ENCODE measurements around the gene MSL3B.
A peak's percentile ranks its signal among the peaks of the same experiment; 100 is the strongest.

Gene MSL3B

DNA sequence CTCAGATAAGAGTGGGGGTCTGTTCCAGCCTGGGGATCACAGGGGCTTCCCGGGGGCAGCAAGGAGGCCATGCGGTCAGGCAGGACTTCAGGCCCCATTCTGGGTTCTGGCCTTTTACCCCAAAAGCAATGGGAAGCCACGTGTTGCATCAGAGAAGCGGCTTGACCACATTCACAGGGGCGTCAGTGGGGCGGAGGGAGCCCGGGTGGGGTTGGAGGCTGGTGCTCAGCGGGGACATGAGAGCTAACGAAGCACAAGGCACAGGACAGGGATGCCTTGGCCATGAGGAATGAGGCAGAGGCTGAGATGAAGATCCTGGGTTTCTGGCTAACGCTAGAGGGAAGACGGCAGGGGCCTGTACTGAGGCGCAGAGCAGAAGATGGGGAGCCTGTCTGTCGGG is 19.9 kb downstream of the MSL3B start:
- no peak for ATAC-seq
- H3K27me3 Mint-ChIP-seq, result peaks cover 14% of the 10 kb centered on the region
- H3K9me3 ChIP-seq (ENCODE audit: control insufficient read depth, low read length, poor library complexity, severe bottlenecking), result no peaks in the 10 kb centered on the region
- no peak for DNase-seq
- no peak overlapping the region for H3K4me3 Mint-ChIP-seq
- H3K36me3 Mint-ChIP-seq (ENCODE audit: low read depth), result peaks cover 7% of the 10 kb centered on the region
- H3K4me1 Mint-ChIP-seq, result peaks cover 5% of the 10 kb centered on the region
- peak overlapping the region; percentile 14 for H3K27ac Mint-ChIP-seq

DNA sequence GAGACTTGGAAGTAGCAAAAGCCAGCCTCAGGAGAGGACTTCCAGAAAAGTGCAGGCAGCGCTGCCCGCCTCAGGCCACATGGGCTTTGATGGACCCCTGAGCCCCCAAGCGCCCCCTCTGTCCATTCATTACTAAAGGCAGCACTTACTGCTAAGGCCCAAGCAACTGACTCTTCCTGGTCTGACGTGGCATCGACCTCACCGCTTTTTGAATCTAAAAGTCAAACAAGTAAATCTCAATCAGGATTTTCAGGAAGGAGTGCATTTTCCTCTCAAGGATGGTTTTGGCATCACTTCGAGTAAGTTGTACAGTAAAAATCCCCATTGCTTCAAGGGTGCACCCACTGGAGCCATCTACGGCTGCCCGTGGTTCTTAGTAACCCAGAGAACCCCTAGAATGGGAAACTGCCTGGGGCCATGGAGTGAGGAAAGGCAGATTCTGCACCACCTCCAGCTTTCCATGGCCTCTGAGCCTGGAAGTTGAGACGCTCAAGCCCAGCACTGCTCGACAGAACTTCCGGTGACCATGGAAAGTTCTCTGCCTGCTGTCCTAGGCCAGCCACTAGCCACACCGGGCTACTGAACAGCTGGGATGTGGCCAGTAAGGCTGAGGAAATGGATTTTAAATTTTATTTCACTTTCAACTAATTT is 20.8 kb downstream of the MSL3B start:
- peaks cover 5% of the 10 kb centered on the region for H3K36me3 Mint-ChIP-seq (ENCODE audit: low read depth)
- DNase-seq (no peak), ATAC-seq (no peak)
- peaks cover 5% of the 10 kb centered on the region for H3K27me3 Mint-ChIP-seq
- peaks cover 5% of the 10 kb centered on the region for H3K4me1 Mint-ChIP-seq
- no peak overlapping the region for H3K4me3 Mint-ChIP-seq
- no peak overlapping the region for H3K27ac Mint-ChIP-seq
- no peaks in the 10 kb centered on the region for H3K9me3 ChIP-seq (ENCODE audit: control insufficient read depth, low read length, poor library complexity, severe bottlenecking)

- no peaks in the 10 kb centered on the region for H3K27me3 Mint-ChIP-seq
- peaks cover 5% of the 10 kb centered on the region for H3K36me3 Mint-ChIP-seq (ENCODE audit: low read depth)
- DNase-seq (no peak), ATAC-seq (no peak)
- H3K27ac Mint-ChIP-seq, result no peak overlapping the region
- H3K4me1 Mint-ChIP-seq, result peaks cover 4% of the 10 kb centered on the region
- H3K4me3 Mint-ChIP-seq, result no peak overlapping the region
- H3K9me3 ChIP-seq (ENCODE audit: control insufficient read depth, low read length, poor library complexity, severe bottlenecking), result no peaks in the 10 kb centered on the region
Measured at GRCh38 chr2:233846387-233847247, 21.6 kb downstream of the MSL3B start.

GRCh38 chr2:233845301-233846060 is 22.7 kb downstream of the MSL3B start:
- Mint-ChIP-seq H3K4me1 (peaks cover 4% of the 10 kb centered on the region), H3K27me3 (no peaks in the 10 kb centered on the region), H3K27ac (no peak overlapping the region), H3K4me3 (no peak overlapping the region), H3K36me3 (ENCODE audit: low read depth) (peaks cover 5% of the 10 kb centered on the region)
- ATAC-seq, result no peak
- no peak for DNase-seq
- H3K9me3 ChIP-seq (ENCODE audit: control insufficient read depth, low read length, poor library complexity, severe bottlenecking), result no peaks in the 10 kb centered on the region

- Mint-ChIP-seq H3K27ac (no peak overlapping the region), H3K27me3 (no peaks in the 10 kb centered on the region), H3K4me1 (peaks cover 4% of the 10 kb centered on the region), H3K4me3 (no peak overlapping the region), H3K36me3 (ENCODE audit: low read depth) (peaks cover 5% of the 10 kb centered on the region)
- ATAC-seq (no peak), DNase-seq (no peak)
- no peaks in the 10 kb centered on the region for H3K9me3 ChIP-seq (ENCODE audit: control insufficient read depth, low read length, poor library complexity, severe bottlenecking)
Measured at GRCh38 chr2:233844836-233845235, 23.4 kb downstream of the MSL3B start.

DNA sequence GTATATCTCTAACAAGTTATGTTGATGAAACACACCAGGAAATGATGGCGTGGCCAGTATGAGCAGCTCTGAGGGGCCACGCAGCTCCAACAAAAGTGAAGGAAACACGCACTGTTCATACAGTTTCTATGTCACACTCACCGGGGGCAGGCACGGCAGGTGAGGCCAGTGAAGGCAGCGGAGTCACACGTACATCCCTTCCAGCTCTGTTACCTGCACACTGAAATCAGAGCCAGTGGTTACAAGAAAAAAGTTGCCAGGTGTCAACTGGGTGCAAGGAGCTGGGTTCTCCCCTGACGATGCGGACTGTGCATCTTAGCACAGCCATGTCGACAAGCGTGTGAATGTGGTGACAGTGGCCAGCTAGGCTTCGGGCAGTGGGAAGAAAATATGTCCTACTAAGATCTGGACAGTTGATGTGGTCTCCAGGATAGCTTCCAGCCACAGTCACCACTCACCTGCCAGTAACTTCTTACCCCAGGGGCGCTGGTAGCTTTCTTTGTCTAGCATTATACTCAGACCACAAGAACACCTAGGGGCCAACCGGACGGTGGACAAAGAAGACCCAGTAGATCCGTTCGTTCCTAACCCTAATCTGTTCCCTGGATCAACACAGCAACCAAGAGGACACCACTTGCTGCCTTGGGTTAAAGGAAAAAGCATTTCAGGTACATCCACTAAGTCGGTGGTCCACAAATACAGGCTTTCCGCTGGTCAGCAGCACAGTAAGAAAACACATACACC is 23.9 kb downstream of the MSL3B start:
- no peak for DNase-seq
- Mint-ChIP-seq H3K27me3 (no peaks in the 10 kb centered on the region), H3K36me3 (ENCODE audit: low read depth) (peaks cover 5% of the 10 kb centered on the region), H3K27ac (no peak overlapping the region), H3K4me3 (no peak overlapping the region), H3K4me1 (peaks cover 4% of the 10 kb centered on the region)
- no peak for ATAC-seq
- no peaks in the 10 kb centered on the region for H3K9me3 ChIP-seq (ENCODE audit: control insufficient read depth, low read length, poor library complexity, severe bottlenecking)

DNA sequence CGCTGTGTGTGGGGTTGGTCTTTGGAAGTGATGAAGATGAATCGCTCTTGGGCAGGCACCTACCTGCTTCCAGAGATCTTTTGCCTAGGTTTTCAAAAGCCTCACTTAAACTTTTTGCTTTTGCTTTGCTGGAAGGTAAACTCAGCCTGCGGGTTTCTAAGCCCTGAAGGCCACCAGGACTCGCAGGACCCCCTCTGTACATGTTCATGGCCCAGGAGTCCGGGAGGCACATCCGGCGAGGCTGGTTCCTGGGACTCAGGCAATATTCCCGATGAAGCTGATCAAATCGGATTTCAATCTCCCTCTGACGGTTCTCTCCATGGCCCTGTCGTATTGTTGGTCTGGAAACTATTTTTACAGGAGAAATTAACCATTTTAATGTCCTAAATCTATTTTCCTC is 27.0 kb downstream of the MSL3B start:
- DNase-seq (no peak), ATAC-seq (no peak)
- no peak overlapping the region for H3K4me3 Mint-ChIP-seq
- peaks cover 7% of the 10 kb centered on the region for H3K4me1 Mint-ChIP-seq
- no peak overlapping the region for H3K27ac Mint-ChIP-seq
- H3K9me3 ChIP-seq (ENCODE audit: control insufficient read depth, low read length, poor library complexity, severe bottlenecking), result no peaks in the 10 kb centered on the region
- H3K36me3 Mint-ChIP-seq (ENCODE audit: low read depth), result no peaks in the 10 kb centered on the region
- no peaks in the 10 kb centered on the region for H3K27me3 Mint-ChIP-seq

DNA sequence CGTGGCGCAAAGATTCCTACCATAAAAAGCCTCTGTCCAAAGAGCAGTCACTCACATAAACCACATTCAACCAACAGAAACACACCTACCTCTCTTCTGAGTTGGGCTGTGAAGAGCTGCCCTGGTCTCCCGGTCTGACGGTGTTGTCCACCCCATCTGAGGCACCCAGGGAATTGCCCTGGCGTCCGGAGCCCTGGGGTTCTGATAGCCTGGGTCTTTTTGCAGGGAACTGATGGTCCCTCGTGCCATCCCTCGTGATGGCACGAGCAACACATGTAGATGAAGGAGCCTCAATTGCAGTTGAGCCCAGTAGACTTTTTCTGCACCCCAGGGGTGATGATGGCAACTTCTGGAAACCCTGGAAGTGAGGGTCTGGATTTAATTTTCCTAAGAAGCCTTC is 27.7 kb downstream of the MSL3B start:
- Mint-ChIP-seq H3K4me1 (peaks cover 7% of the 10 kb centered on the region), H3K27me3 (no peaks in the 10 kb centered on the region), H3K4me3 (no peak overlapping the region), H3K36me3 (ENCODE audit: low read depth) (no peaks in the 10 kb centered on the region), H3K27ac (no peak overlapping the region)
- DNase-seq (no peak), ATAC-seq (no peak)
- H3K9me3 ChIP-seq (ENCODE audit: control insufficient read depth, low read length, poor library complexity, severe bottlenecking), result no peaks in the 10 kb centered on the region

GRCh38 chr2:233839447-233839820 is 28.8 kb downstream of the MSL3B start:
- Mint-ChIP-seq H3K36me3 (ENCODE audit: low read depth) (no peaks in the 10 kb centered on the region), H3K4me1 (peaks cover 7% of the 10 kb centered on the region), H3K4me3 (no peak overlapping the region), H3K27ac (no peak overlapping the region), H3K27me3 (no peaks in the 10 kb centered on the region)
- ATAC-seq, result no peak
- no peak for DNase-seq
- H3K9me3 ChIP-seq (ENCODE audit: control insufficient read depth, low read length, poor library complexity, severe bottlenecking), result no peaks in the 10 kb centered on the region

DNA sequence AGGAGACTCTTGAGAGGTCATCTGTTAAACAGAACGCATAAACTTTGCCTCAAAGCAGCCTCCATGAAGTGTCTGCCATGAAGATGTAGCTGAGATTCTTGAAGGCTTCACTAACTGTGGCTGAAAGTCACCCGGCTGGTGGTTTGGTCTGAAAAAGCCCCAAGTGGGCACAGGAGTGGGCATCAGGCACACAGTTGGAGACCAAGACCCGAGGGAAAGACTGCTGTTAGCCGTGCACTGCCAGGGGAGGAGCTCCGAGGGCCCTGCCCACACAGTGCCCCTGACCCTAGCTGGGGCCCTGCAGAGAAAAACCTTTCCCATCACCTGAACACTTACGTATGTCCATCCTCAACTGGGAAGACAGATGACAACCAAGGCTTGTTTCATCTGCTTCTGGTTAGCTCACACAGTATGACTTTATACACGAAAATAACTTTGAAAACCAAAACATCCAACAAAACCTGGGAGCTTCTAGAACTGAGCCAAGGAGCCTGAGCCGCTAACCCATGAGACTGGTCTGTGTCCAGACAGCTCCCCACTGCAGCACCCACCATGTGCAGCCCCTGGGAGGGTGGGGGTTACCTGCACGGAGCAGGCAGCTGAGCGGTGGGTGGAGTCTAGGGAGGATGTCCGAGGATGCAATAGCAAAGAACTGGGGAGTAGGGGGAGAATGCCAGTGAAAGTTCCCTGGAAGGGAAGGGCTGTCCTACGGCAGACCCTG is 29.3 kb downstream of the MSL3B start:
- no peak overlapping the region for H3K4me3 Mint-ChIP-seq
- no peaks in the 10 kb centered on the region for H3K9me3 ChIP-seq (ENCODE audit: control insufficient read depth, low read length, poor library complexity, severe bottlenecking)
- ATAC-seq, result no peak
- H3K27me3 Mint-ChIP-seq, result no peaks in the 10 kb centered on the region
- DNase-seq, result no peak
- H3K4me1 Mint-ChIP-seq, result peaks cover 7% of the 10 kb centered on the region
- peak overlapping the region; percentile 69 for H3K27ac Mint-ChIP-seq
- H3K36me3 Mint-ChIP-seq (ENCODE audit: low read depth), result no peaks in the 10 kb centered on the region

DNA sequence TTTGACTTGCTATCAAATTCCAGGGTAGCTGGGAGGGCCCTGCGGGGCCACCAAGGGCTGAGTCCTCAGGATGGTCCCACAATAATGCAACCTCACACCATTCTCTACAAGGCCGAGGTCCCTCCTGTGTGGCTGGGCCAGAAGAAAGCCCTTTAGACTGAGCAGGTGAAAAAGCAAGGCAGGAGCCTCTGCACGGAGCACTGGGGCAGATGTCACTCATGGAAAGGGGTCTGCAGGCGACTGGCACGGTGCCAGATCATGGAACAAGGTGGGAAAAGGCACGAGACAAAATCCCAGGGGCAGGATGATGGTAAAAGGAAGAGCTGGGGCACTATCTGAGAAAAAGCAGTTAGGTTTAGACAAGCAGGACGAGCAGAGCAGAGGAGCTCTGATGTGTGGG is 29.9 kb downstream of the MSL3B start:
- no peaks in the 10 kb centered on the region for H3K9me3 ChIP-seq (ENCODE audit: control insufficient read depth, low read length, poor library complexity, severe bottlenecking)
- H3K27ac Mint-ChIP-seq, result peak overlapping the region; percentile 69
- no peaks in the 10 kb centered on the region for H3K27me3 Mint-ChIP-seq
- ATAC-seq (no peak), DNase-seq (no peak)
- peaks cover 7% of the 10 kb centered on the region for H3K4me1 Mint-ChIP-seq
- H3K36me3 Mint-ChIP-seq (ENCODE audit: low read depth), result no peaks in the 10 kb centered on the region
- no peak overlapping the region for H3K4me3 Mint-ChIP-seq

DNA sequence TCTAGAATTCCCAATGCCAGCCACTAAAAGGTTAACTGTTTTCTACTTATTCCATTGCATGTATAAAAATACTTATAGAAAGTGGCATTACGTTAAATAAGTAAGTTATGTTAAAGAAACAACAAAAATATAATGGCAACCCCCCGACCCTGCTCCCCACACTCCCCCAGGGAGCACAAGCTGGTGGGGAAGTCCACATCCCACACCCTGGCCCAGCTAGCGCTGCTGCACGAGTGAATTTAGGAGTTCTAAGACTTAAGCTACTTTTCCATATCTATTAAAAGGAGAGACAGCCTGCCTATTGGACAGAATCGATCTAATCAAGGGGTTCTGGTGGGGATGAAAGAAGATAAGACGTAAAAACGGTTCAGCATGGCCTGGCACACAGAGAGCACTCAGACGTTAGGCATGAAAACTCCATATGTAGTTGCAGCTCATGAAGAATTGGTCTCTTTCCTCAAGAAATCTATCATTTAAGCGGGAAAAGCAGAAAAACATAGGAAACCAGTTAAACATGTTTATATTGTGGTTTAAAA is 30.4 kb downstream of the MSL3B start:
- no peaks in the 10 kb centered on the region for H3K36me3 Mint-ChIP-seq (ENCODE audit: low read depth)
- H3K4me1 Mint-ChIP-seq, result peaks cover 7% of the 10 kb centered on the region
- no peak for ATAC-seq

More for the DNA sequence above, 30.4 kb downstream of the MSL3B start:
- Mint-ChIP-seq H3K4me3 (no peak overlapping the region), H3K27ac (peak overlapping the region; percentile 69), H3K27me3 (no peaks in the 10 kb centered on the region)
- H3K9me3 ChIP-seq (ENCODE audit: control insufficient read depth, low read length, poor library complexity, severe bottlenecking), result no peaks in the 10 kb centered on the region
- DNase-seq, result no peak

Data from T-helper 17 cell (primary cell).